IPS-NIHi7 (cell line): ENCODE results near the gene MYO9B.
A peak's percentile ranks its signal among the peaks of the same experiment; 100 is the strongest.

Experiments used
- DNase-seq: peaks from one replicate; pipeline ENCODE4 v3.0.0; 2012; ENCODE audit warnings: mixed read lengths; ENCODE audit errors: extremely low spot score

The MYO9B gene

GRCh38 chr19:17060802-17061201 is 14.8 kb upstream of the MYO9B start:
- DNase-seq, result no peak

DNA sequence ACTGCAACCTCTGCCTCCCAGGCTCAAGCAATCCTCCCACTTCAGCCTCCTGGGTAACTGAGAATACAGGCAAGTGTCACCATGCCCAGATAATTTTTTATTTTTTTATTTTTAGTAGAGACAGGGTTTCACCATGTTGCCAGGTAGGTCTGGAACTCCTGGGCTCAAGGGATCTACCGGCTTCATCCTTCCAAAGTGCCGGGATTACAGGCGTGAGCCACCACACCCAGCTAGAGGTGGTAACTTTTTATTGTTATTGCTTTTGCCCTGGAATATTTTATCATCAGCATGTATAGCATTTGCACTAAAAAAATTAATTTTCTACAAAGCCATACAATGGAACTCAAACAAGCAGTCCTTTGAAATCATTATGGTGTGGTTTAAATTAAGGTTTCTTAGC is 14.4 kb upstream of the MYO9B start:
- DNase-seq, result no peak

DNA sequence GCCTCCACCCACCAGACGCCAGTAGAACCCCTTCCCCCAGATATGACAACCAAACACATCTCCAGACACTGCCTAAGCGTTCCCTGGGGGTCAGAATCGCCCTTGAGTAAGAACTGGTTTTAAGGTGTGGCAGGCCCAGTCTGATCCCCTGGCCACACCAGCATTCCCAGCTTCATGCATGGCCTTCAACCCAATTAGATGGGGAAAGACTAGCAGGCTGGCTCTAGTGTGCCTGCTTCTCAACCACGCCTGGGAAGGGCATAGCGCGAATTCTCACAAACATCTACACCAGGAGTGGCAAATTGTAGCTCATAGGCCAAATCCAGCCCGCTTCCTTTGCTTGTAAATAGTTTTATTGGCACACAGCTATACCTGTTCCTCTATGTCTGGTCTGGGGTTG is 13.9 kb upstream of the MYO9B start:
- no peak for DNase-seq

DNA sequence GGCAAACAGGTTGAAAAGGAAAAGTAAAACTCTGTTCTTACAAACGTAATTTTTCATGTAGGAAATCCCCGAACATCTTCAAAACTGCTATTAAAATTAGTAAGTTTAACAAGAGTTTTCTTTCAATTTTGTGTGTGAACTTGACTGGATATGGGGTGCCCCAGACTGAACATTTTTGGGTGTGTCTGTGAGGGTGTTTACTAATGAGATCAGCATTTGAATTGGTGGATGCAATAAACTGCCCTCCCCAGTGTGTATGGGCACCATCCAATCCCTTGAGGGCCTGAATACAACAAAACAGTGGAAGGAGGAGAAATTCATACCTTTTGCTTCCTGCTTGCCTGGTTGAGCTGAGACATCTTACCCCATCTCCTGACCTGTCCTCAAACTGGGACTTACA is 12.1 kb upstream of the MYO9B start:
- DNase-seq, result no peak

DNA sequence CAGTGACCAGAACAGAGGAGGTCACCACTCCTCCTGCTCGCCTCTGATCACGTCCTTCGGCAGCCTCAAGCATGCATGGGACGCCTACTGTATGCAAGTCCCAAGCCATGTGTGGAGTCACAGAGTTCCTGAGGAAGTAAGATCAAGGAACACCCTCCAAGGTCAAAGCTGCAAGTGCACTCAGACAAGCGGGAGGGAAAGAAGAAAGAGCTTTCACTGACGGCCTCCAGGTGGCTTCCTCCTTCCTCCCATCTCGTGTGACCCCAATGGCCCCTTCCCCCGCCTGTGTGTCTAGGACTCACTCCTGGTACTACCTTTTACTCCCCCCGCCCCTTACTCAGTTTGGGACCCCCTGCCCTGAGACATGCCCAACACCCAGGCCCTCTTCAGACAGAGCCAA is 6.4 kb upstream of the MYO9B start:
- DNase-seq, result peak; percentile 44

- DNase-seq, result no peak
Observed at GRCh38 chr19:17070421-17070820, 5.2 kb upstream of the MYO9B start.

GRCh38 chr19:17070912-17071311 is 4.7 kb upstream of the MYO9B start:
- DNase-seq, result no peak

GRCh38 chr19:17073869-17074633 is 1.5 kb upstream of the MYO9B start:
- no peak for DNase-seq

- DNase-seq, result no peak
Observed at GRCh38 chr19:17074634-17075034, 943 bp upstream of the MYO9B start.

DNA sequence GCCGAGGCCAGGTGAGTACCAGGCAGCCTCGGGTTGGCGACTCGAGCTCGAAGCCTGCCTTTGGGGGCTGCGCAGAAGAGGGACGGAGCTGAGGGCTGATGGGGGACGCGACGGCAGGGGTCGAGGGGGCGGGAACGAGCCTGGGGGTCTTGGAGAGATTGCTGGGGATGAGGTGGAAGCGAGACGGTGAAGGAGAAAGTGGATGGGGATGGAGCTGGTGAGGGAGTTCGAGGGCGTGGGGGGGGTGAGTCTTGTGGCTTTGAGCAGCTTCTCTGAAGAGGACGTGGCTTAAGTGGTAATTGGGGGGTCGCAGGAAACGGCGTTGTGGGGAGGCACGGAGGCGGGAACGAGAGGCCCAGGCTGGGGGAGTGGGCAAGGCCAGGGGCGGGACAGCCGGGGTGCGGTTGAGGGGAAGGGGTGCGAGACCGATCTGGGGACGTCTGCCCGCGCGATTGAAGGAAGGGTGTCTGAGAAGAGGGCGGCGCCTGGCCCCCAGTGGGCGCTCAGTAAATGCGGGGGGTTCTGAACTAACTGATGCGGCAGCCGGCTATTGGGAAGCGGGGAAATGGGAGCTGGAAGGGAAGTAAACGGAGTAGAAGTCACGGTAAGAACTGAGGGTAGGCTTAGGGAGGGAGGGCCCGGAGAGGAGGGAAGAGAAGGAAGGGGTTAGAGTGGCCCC is 426 bp downstream of the MYO9B start:
- DNase-seq, result no peak

DNA sequence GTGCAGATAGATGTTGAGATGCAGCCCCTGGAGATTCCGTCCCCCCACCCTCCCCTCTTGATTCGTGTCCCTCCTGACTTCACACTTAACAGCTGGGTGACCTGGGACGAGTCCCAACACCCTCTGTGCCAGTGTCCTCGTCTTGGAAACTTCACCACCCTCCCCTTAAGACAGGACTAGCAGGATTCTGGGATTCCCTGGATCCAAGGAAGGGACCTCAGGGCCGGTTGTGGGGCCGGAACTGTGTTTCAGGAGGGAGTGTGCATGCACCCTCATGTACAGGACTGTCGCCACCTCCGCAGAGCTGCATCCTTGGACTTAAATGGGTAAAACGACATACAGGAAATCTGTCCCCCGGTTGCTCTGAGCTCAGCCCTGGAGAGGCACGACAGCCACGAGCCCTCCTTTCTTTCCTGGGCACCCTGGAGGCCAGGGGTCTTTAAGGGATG is 990 bp downstream of the MYO9B start:
- DNase-seq, result no peak

GRCh38 chr19:17077447-17078028 is 2.0 kb downstream of the MYO9B start:
- DNase-seq, result no peak

GRCh38 chr19:17078036-17078919 is 2.7 kb downstream of the MYO9B start:
- DNase-seq, result no peak

DNA sequence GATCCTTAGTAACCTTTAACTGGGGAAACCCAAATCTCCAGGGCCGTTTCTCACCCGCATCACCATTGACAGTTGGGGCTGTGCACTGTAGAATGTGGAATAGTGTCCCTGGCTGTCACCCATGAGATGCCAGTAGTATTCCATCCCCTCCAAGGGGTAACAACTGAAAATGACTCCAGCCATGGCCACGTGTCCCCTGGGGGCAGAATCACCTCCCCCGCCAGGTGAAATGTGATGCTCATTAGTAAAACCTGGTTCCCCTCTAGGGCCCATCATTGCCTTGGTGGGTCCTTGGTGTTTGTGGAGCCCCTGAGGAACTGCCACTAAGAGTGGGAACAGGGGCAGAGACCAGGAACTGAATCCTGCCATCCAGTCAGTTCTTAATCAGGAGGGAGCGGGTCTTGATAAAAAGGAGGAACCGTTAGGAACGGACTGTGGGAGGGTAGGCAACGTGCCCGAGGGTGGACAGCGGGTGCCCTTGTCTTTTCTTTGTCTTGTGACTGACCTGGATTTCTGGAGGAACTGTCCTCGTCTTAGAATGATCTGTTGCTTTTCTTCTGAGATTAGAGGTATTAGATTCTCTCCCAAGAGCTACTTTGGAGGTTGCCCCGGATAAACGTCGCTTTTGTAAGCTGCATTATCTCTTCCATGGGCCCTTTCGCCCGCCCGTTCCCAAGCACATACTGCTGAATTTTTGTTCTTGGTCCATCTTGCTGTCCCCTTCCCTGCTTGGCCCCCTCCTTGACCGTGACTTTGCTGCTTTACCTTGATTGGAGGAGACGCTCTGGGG is 3.5 kb downstream of the MYO9B start:
- DNase-seq, result no peak

- no peak for DNase-seq
Observed at GRCh38 chr19:17079710-17080439, 4.3 kb downstream of the MYO9B start.

DNA sequence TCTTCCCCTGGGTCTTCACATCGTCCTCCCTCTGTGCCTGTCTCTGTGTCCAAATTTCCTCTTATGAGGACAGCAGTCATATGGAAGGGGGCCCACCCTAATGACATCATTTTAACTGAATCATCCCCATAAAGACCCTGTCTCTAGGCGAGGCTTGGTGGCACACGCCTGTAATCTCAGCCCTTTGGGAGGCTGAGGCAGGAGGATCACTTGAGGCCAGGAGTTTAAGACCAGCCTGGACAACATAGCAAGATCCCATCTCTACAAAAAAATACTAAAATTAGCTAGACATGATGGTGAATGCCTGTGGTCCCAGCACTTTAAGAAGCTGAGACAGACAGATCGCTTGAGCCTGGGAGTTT is 4.8 kb downstream of the MYO9B start:
- DNase-seq, result no peak

GRCh38 chr19:17081672-17082630 is 6.4 kb downstream of the MYO9B start:
- no peak for DNase-seq

GRCh38 chr19:17086120-17086519 is 10.5 kb downstream of the MYO9B start:
- DNase-seq, result no peak

- no peak for DNase-seq
Observed at GRCh38 chr19:17086834-17087233, 11.3 kb downstream of the MYO9B start.
